Effector CD4-positive, alpha-beta T cell (primary cell): ENCODE results near the gene LAMC2. TPM values are rescaled to one million over a fixed set of nuclear protein-coding genes. Genes with fewer than 3 reads are reported as not detected.
"Not testable (repeated sequence)": the region's sequence is repeated elsewhere in the genome, so short reads cannot be mapped to it uniquely, and the experiment has no call there.

Source experiments
- DNase-seq: peaks from one replicate; pipeline ENCODE4 v3.0.0-alpha.2; 2020
- total RNA-seq: gene quantifications from one replicate; lab custom pipeline; 2026; lab: John Stamatoyannopoulos, UW

The LAMC2 gene
- not detected for total RNA-seq

DNA sequence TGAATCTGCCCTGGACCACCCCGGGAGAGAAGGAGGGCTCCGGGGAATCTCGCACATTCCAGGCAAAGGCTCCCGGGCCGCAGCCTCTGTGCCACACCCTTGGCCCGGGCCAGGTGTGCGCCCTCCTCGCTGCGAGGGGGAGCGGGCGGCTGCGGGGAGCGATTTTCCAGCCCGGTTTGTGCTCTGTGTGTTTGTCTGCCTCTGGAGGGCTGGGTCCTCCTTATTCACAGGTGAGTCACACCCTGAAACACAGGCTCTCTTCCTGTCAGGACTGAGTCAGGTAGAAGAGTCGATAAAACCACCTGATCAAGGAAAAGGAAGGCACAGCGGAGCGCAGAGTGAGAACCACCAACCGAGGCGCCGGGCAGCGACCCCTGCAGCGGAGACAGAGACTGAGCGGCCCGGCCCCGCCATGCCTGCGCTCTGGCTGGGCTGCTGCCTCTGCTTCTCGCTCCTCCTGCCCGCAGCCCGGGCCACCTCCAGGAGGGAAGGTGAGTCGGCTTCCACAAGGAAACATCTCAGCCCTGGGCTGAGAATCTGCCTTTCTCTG lies at the start of gene LAMC2:
TSS of gene LAMC2 (plus strand) at position 324 of the 550 bp plus-strand sequence. CDS start at position 413, 89 bp downstream.
- no peak for DNase-seq

DNA sequence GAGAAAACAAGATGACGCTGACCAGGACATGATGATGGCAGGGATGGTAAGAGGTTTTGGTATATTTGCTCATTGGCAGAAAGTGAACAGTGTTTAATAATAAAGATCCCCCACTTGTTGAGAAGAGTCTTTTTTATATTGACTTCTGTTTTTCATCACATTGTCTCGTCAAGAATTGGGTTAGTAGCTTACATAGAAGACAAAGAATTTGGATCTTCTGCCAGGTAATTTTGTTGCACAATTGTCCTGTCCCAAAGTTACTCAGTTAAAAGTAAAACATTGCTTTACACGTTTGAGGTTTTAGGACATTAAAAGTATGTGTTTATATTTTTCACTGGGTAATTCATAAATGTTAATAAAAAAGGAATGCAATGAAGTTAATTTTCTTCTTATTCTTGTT lies 48.3 kb upstream of the LAMC2 start:
- no peak for DNase-seq

DNA sequence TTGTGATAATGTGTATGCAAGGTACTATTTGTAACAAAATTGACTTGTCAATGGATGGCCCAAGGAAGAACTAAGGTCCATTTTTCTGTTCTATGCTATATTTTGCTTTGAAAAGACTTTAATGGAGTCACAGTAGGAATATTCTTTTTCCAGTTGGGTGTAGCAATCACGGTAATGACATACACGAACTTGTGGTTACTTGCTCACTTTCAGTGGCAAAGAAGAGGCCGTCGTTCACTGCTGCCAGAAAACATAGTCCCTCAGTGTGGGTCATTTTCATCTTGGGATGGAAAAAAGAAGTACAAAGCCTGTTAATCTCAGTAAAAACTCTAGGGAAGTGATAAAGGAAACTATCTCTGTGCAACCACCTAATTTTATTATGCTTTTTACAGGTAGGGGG lies 47.8 kb upstream of the LAMC2 start:
- no peak for DNase-seq

DNA sequence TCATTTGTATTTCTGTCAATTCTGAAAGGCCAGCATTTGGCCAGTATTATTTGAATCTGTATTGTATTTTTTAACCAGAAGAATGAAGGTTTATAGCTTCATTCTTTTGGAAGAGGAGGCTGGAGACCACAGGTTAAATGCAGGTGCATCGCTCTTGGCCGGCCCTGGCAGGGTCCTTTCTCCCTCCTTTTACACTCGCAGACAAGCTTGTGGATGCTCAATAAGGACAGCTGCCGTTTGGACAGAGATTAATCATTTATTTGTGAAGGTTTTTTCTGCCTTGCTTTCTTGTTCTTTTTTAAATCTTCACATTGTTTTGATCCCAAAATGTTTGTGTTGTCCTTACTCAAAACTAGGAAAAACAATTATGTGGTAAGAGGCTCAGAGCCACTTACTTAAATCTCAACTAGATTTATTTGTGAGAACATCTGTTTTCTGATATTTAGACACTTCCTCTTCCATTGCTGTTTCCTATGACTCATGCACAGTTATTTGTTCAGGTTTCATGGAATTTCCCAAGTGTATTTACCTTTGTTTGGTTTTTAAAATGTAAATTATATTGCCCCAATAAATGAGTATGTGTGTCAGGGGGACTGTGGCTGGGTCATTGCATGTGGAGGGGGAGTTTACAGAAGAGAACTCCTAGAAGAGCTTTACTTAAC lies 46.7 kb upstream of the LAMC2 start:
- DNase-seq, result no peak

DNA sequence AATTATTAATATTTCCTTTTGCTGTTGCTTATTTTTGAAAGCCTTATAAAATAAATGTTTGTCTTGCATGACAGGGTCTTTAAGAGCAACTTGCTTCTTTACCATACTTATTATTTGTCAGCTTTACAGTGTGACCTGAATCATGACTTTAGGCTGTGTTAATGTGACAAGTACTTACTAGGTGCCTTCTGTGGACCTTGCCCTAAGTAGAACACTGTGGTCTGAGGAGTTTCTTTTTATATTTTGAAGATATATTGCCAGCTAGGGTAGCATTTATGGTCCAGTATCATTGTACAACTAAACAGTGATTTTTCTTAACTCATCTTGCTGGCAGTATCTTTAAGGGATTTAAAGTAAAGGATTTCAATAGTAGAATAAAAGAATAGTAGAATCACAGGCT lies 45.4 kb upstream of the LAMC2 start:
- no peak for DNase-seq

DNA sequence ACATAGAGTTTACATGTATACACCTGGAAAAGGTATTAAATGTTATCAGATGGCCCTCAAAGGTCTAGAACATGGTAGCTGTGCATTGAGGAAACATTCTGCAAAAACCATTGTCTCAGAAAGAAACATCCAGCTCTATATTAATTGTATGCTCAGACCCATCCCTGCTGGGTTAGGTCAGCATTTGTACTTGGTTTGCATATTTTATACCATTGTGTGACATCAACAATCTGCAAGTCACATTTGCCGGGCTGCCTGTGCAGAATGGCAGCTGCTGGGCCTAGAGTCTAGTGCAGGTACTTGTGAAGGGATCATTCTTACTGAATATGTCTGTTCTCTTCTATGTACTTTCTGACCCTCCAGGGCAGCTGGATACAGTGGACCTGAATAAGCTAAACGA lies 43.9 kb upstream of the LAMC2 start:
- DNase-seq, result no peak

DNA sequence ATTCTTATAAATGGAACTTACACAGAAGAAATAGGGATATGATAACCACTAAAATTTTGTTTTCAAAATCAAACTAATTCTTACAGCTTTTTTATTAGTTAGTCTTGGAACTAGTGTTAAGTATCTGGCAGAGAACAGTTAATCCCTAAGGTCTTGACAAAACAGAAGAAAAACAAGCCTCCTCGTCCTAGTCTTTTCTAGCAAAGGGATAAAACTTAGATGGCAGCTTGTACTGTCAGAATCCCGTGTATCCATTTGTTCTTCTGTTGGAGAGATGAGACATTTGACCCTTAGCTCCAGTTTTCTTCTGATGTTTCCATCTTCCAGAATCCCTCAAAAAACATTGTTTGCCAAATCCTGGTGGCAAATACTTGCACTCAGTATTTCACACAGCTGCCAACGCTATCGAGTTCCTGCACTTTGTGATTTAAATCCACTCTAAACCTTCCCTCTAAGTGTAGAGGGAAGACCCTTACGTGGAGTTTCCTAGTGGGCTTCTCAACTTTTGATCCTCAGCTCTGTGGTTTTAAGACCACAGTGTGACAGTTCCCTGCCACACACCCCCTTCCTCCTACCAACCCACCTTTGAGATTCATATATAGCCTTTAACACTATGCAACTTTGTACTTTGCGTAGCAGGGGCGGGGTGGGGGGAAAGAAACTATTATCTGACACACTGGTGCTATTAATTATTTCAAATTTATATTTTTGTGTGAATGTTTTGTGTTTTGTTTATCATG lies 42.3 kb upstream of the LAMC2 start:
- no peak for DNase-seq

DNA sequence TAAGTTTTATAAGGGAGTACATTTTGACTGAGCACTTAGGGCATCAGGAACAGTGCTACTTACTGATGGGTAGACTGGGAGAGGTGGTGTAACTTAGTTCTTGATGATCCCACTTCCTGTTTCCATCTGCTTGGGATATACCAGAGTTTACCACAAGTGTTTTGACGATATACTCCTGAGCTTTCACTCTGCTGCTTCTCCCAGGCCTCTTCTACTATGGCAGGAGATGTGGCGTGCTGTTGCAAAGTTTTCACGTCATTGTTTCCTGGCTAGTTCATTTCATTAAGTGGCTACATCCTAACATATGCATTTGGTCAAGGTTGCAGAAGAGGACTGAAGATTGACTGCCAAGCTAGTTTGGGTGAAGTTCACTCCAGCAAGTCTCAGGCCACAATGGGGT lies 41.3 kb upstream of the LAMC2 start:
- no peak for DNase-seq

DNA sequence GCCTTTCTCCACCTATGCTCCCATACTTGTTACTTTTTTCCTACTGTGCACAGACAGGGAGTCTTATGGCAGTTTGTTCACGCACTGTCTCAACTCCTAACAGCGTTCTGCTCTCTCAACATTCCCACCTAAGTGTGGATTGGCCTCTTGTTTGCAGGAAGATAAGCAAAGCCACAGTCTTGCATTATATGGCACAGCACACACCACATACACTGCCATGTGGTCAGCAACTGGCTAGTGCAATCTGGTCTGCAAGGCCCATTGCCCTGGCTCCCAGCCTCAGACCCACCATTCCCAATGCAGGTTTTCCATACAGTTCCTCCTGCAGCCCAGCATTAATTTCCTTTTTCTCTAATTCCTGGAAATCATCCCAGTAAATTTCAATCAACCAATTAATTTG lies 38.3 kb upstream of the LAMC2 start:
- DNase-seq, result no peak

DNA sequence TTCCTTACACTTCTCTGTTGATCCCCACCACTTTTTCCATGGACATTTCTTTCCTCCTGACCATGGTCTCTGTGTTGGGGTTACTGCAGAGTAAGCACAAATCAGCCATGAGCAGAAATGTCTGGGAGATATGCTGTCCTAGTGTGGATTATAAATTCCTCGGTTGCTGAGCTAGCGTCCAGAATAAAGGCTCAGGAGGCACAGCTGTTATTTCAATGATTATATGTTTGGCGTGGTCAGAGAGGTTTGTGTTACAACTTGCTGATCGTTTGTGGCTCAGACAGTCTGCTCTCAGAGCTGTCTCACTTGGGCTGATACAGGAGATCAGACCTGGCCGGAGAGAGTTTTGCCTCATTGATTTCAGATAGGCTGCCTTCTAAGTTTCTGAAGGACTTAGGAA lies 37.5 kb upstream of the LAMC2 start:
- DNase-seq, result no peak

DNA sequence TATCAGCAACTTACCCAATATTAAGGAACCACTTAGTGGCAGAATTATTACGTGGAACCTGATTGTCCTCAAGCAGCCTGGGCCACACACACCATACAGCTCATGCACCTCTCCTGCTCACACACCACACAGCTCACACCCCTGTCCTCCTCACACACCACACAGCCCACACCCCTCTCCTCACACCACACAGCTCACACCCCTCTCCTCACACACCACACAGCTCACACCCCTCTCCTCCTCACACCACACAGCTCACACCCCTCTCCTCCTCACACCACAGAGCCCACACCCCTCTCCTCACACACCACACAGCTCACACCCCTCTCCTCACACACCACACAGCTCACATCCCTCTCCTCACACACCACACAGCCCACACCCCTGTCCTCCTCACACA lies 36.8 kb upstream of the LAMC2 start:
- no peak for DNase-seq

DNA sequence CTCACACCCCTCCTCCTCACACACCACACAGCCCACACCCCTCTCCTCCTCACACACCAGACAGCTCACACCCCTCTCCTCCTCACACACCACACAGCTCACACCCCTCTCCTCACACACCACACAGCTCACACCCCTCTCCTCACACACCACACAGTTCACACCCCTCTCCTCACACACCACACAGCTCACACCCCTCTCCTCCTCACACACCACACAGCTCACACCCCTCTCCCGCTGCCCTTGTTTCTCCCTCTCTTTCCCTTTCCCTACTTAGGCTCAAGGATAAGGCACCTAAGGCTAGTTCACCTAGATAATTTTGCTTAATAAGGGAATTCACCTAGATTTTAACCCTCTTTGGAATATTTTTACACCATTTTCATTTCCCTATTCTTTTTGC lies 36.0 kb upstream of the LAMC2 start:
- DNase-seq, result not testable (repeated sequence)

DNA sequence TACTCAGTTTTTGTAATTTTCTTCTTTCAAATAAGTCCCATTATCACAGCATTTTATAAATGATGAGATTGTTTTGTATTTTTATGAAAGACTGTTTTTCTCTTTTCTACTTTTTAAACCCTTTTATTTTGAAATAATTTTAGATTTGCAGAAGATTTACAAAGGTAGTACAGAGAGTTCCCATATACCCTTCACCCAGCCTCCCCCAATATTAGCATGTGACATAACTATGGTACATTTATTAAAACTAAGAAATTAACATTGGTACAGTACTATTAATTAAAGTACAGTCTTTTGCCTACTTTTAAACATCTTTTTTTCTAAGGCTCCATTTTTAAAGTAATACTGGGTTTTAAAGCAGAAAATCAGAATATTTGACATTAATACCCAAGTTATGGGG lies 35.6 kb upstream of the LAMC2 start:
- no peak for DNase-seq

DNA sequence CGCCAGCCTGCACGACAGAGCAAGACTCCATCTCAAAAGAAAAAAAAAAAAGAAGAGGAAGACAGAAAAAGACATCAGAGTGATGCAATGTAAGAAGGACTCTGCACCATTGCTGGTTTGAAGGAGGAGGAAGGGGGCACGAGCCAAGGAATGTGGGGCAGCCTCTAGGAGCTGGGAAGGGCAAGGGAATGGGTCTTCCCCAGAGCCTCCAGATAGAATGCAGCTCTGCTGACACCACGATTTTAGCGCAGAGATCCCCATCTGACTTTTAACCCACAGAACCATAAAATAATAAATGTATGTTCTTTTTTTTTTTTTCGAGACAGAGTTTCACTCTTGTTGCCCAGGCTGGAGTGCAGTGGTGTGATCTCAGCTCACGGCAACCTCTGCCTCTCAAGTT lies 33.9 kb upstream of the LAMC2 start:
- no peak for DNase-seq

DNA sequence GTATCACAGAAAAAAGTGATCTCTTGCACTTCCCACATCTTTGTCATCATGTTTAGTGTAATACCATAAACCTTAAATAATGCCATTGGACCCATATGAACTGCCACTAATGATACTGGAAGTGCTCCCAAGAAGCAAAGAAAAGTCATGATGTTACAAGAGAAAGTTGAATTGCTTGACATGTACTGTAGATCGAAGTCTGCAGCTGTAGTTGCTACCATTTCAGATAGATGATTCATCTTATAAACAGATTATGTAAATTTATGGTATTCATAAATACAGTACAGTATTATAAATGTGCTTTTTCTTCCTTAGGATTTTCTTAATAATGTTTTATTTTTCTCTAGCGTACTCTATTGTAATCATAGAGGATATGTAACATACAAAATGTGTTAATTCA lies 30.1 kb upstream of the LAMC2 start:
- no peak for DNase-seq

DNA sequence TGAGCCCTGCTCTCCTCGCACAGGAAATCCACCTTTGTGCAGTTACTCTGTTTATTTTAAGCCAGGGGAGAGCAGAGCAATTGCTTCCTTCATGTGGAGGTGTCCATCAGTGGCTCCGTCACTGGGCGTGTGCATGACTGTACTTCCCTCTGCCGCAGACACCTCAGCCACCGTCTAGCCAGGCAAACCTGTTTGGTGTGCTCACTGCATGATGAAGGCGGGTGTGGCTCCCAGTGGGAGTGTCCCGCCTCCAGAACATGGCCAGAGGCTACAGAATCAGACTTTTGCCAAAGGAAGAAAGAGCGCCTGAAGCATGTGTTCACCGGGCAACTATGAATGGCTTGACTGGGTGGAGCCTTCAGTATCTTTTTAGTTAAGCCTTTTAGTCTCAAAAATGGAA lies 26.1 kb upstream of the LAMC2 start:
- DNase-seq, result no peak

DNA sequence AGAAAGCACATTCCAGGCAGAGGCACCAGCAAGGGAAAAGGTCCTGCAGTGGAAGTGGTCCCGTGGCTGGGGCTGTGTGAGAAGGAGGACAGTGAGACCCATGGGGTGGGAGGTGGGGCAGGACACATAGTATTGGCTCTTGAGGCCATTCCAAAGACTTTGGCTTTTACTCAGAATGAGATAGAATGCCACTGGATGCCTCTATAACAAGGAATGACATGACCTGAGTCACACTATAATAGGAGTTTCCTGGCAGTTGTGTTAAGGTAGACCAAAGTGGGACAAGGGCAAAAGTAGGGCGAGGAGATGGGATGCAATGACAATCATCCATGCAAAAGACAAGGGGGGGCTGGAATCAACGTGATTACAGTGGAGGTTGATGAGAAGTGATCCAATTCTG lies 24.7 kb upstream of the LAMC2 start:
- DNase-seq, result no peak

DNA sequence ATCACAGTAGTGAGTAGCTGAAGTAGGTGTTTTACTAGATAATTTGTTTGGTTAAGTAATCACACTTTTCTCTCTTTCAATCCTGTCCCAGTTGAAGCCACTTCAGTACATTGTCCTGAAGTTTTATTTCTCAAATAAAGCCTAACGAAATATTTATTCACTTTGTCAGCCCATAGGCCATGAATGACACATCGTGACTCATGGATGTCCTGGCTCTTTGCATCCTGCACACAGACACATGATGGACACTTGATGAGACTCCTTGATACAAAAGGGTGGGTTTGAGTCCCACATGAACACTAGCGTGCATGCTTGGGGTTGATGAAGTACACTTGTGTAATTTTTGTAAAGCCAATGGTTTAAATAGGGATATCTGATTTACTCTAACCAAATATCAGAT lies 22.7 kb upstream of the LAMC2 start:
- DNase-seq, result no peak

DNA sequence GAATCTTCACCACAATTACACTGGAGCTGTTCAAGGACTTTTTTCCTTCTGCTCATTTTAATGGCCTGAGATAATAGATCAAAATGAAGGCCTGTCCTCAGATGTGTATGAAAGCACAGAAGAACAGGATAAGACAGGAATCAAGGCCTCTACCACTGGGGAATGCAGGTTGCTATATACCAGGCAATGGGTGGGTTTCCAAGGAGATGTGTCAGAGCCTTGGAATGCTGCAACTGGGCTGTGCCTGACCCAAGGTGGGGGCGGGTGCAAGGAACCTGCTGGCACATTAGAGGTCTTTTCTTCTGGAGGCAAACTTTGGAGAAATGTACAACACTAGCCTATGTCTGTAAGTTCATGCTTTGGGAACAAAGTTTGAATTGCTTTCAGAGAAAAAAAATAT lies 21.7 kb upstream of the LAMC2 start:
- no peak for DNase-seq

DNA sequence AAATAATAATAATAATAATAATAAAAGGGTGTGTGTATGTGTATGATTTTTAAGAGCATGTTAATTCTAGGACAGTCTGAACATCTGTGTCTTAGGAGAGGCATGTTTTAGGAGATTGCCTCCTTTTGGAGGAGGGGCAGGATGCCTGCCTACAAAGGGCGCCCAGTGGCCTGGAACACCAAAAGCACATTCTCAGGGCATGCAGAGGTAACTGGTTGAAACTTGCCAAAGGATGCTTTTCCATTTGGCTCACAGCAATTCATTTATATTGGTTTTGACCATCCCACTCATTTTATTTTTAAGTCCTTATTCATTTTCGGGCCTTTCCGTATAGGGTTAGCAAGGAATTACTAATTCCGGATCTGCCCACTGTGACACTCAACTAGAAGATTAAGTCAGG lies 21.1 kb upstream of the LAMC2 start:
- DNase-seq, result no peak

DNA sequence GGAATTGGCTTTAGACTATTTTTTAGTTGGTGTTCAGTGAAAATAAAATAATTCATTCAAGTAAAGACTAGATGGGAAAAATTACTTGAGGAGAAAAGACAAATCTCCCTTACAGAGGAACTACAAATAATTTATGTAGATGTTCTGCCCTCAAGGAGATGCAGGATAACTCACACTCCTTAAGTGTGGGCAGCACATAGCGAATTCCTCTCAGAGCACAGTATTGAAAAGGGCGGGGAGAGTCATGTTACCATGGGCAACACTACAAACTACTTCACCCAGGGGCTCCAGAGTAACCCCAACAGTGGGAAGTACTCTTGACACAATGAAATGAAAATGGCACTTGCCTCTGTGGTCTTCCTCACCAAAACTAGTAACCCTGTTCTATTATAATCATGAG lies 20.6 kb upstream of the LAMC2 start:
- DNase-seq, result no peak

DNA sequence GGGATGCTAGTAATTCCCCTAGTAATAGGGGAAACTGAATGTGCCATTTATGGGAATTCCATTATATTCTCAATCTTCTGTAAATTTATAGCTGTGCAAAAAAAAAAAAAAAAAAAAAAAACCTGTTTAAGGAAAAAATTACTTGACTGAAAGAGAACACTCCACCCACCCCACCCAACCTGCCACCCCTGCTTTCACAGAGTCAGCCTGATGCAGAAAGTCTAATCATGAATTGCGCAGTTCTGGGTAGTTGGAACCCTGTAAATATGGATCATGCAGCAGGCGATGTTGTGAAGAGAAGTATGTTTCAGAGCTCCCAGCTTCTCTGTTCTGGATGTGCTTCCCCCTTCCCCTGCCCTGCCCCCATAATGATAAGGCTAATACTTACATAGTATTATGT lies 19.6 kb upstream of the LAMC2 start:
- no peak for DNase-seq

DNA sequence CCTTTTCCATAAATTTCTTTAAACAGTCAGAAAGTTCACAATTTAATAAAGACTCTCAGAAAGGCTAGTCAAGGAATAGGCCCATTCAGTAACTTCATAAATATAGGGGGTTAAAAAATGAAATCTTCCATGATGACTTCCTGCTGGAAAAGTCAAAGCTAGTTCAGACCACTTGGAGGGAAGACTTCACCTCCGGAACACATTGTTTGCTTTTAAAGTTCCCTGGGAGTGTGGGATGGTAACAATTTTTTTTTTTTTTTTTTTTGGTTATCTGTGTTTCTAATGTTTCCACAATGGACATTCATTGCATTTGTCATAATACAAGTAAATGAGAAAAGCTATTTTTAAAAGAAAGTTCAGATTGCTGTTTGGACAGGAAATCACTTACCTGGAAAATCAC lies 18.4 kb upstream of the LAMC2 start:
- DNase-seq, result no peak

DNA sequence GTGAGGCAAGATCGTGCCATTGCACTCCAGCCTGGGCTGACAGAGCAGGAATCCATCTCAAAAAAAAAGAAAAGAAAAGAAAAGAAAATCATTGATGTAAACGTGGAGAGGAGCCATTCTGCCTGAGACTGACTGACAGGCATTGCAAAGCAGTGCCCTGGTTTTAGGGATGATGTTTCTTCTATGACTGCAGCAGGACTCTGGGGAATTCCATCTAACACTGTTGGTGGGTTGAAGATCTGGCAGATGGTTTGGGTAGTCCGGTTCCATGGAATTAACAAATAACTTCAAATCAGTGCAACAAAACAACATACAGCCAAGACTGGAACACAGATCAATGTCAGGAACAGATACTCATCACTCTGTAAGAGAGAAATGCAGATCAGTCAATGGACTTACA lies 17.8 kb upstream of the LAMC2 start:
- no peak for DNase-seq

DNA sequence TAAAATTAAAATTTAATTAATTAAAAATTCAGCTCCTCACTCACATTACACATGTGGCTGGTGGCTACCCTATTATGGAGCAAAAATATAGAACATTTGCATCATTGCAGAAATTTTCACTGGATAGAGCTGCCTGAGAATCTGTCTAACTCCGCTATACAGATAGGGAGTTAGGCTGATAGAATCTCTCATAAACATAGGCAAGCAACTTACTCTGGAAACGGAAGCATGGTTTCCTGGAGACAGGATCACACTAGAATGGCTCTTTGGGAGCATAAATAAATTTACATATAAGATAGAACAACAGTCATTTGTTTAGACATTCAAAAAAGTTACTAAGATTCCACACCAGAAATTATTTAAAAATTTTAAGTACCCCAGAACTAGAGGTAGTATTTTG lies 12.2 kb upstream of the LAMC2 start:
- DNase-seq, result no peak
